RKO (cell line): Measurements from ENCODE around the gene SAMD4A.

Experiments
- DNase-seq: peaks from one replicate; pipeline ENCODE4 v3.0.0-alpha.2; 2016; ENCODE audit warnings: low spot score

Gene SAMD4A

GRCh38 chr14:54660604-54661111, 93.7 kb downstream of the SAMD4A start:
- no peak for DNase-seq

GRCh38 chr14:54662491-54663133, 95.7 kb downstream of the SAMD4A start:
- DNase-seq: no peak

- no peak for DNase-seq
Observed at GRCh38 chr14:54664961-54665360, 98.0 kb downstream of the SAMD4A start.

- DNase-seq: no peak
Observed at GRCh38 chr14:54665946-54666345, 99.0 kb downstream of the SAMD4A start.

- no peak for DNase-seq
Observed at GRCh38 chr14:54667026-54667744, 100.3 kb downstream of the SAMD4A start.

GRCh38 chr14:54667764-54668163, 100.8 kb downstream of the SAMD4A start:
- no peak for DNase-seq

GRCh38 chr14:54669721-54670561, 103.0 kb downstream of the SAMD4A start:
- no peak for DNase-seq

GRCh38 chr14:54671537-54671936, 104.6 kb downstream of the SAMD4A start:
- no peak for DNase-seq

GRCh38 chr14:54672181-54672580, 105.3 kb downstream of the SAMD4A start:
- no peak for DNase-seq

GRCh38 chr14:54672688-54673087, 105.8 kb downstream of the SAMD4A start:
- no peak for DNase-seq

GRCh38 chr14:54673193-54674045, 106.5 kb downstream of the SAMD4A start:
- DNase-seq: no peak

- DNase-seq: no peak
Observed at GRCh38 chr14:54674046-54674741, 107.3 kb downstream of the SAMD4A start.

GRCh38 chr14:54675236-54676128, 108.6 kb downstream of the SAMD4A start:
- no peak for DNase-seq

GRCh38 chr14:54676812-54677708, 110.1 kb downstream of the SAMD4A start:
- peak; percentile 79 for DNase-seq

- DNase-seq: no peak
Observed at GRCh38 chr14:54680651-54681050, 113.7 kb downstream of the SAMD4A start.

- DNase-seq: no peak
Observed at GRCh38 chr14:54681811-54682261, 114.9 kb downstream of the SAMD4A start.

GRCh38 chr14:54682578-54682977, 115.7 kb downstream of the SAMD4A start:
- DNase-seq: no peak

GRCh38 chr14:54683882-54684794, 117.2 kb downstream of the SAMD4A start:
- no peak for DNase-seq
